DND-41 (cell line): Measurements from ENCODE around the gene KCNT2.

Experiments used
- EZH2 ChIP-seq: IDR thresholded peaks from 3 replicates; pipeline ENCODE4 v1.6.1; 2012; ENCODE audit warnings: borderline replicate concordance, low read depth, mild to moderate bottlenecking, moderate library complexity, low read length, inconsistent platforms; ENCODE audit not compliant: severe bottlenecking
- TF ChIP-seq, protein P1 (sequence below): IDR thresholded peaks from 2 replicates; pipeline ENCODE4 v1.5.1; 2012; ENCODE audit warnings: borderline replicate concordance, low read length, moderate library complexity, mild to moderate bottlenecking; ENCODE audit not compliant: poor library complexity, severe bottlenecking; ENCODE audit errors: extremely low read depth

GRCh38 chr1:196393282-196393681 lies 215.0 kb downstream of the KCNT2 start:
- TF ChIP-seq, protein P1, sequence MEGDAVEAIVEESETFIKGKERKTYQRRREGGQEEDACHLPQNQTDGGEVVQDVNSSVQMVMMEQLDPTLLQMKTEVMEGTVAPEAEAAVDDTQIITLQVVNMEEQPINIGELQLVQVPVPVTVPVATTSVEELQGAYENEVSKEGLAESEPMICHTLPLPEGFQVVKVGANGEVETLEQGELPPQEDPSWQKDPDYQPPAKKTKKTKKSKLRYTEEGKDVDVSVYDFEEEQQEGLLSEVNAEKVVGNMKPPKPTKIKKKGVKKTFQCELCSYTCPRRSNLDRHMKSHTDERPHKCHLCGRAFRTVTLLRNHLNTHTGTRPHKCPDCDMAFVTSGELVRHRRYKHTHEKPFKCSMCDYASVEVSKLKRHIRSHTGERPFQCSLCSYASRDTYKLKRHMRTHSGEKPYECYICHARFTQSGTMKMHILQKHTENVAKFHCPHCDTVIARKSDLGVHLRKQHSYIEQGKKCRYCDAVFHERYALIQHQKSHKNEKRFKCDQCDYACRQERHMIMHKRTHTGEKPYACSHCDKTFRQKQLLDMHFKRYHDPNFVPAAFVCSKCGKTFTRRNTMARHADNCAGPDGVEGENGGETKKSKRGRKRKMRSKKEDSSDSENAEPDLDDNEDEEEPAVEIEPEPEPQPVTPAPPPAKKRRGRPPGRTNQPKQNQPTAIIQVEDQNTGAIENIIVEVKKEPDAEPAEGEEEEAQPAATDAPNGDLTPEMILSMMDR, result no peak
- TF ChIP-seq EZH2, result no peak
